Left ventricle myocardium superior (tissue), 1 donor: Measurements from ENCODE around the gene ZNF521. TPM values are rescaled to one million over a fixed set of nuclear protein-coding genes. Genes with fewer than 3 reads are reported as not detected.

ENCODE experiments used
- ATAC-seq: fragments of 200-7000 bp; cut with Tn5 transposase; one replicate; pipeline ENCODE4 v1.9.1; 2020; ENCODE audit warnings: mild to moderate bottlenecking, moderate library complexity
- DNase-seq: peaks from one replicate; pipeline ENCODE4 v3.0.0-alpha.2; 2020
- intact Hi-C: fragments of 100-400 bp; cut with micrococcal nuclease; formaldehyde crosslinking; loops from one replicate; pipeline ENCODE4 v1.11.0; 2022
- total RNA-seq: library from RNA; stranded (reverse); fragmentation: NEBNext Ultra II Directional; extraction: Animal tissue kit (Norgen Biotek cat#: 25700); gene quantifications from one replicate; pipeline ENCODE4 v1.2.1, GENCODE V29; 2021
- donor health status: DM: no; HTN: yes; CAD: no; lungs with severe emphysema.

The ZNF521 gene
- total RNA-seq, 1 donor from 2014 or later: 28.8 TPM

- ATAC-seq (peak; percentile 53), DNase-seq (no peak)
- intact Hi-C loops: loop anchor here (5.0 to 10.0 kb wide), 2 partner anchors 47 to 115 kb away; partner anchors contain the start of gene ZNF521
Observed at GRCh38 chr18:25237571-25238267, 114.2 kb downstream of the ZNF521 start.

GRCh38 chr18:25236736-25237135 is 115.2 kb downstream of the ZNF521 start:
- intact Hi-C loops: loop anchor here (5.0 to 10.0 kb wide), 2 partner anchors 48 to 116 kb away; partner anchors contain the start of gene ZNF521
- ATAC-seq (no peak), DNase-seq (no peak)

- intact Hi-C loops: loop anchor here (5.0 to 10.0 kb wide), 2 partner anchors 49 to 117 kb away; partner anchors contain the start of gene ZNF521
- no peak for ATAC-seq
- DNase-seq: no peak
Observed at GRCh38 chr18:25235401-25236042, 116.4 kb downstream of the ZNF521 start.

GRCh38 chr18:25234740-25235345 is 117.1 kb downstream of the ZNF521 start:
- DNase-seq (no peak), ATAC-seq (no peak)
- intact Hi-C loops: loop anchor here (5.0 to 10.0 kb wide), 2 partner anchors 50 to 117 kb away; partner anchors contain the start of gene ZNF521

- ATAC-seq (no peak), DNase-seq (no peak)
- intact Hi-C loops: loop anchor here (10.0 kb wide), 1 partner anchor 51 kb away; no protein-coding TSS in a partner anchor
Observed at GRCh38 chr18:25234322-25234639, 117.7 kb downstream of the ZNF521 start.

- no peak for DNase-seq
- ATAC-seq: peak; percentile 34
- intact Hi-C loops: loop anchor here (10.0 kb wide), 1 partner anchor 51 kb away; no protein-coding TSS in a partner anchor
Observed at GRCh38 chr18:25233528-25234321, 118.2 kb downstream of the ZNF521 start.

GRCh38 chr18:25231327-25231691 is 120.7 kb downstream of the ZNF521 start:
- ATAC-seq: no peak
- intact Hi-C loops: loop anchor here (10.0 kb wide), 1 partner anchor 53 kb away; no protein-coding TSS in a partner anchor
- peak; percentile 31 for DNase-seq

- ATAC-seq (peak; percentile 88), DNase-seq (peak; percentile 73)
Observed at GRCh38 chr18:25230658-25231326, 121.2 kb downstream of the ZNF521 start.

GRCh38 chr18:25229920-25230319 is 122.0 kb downstream of the ZNF521 start:
- ATAC-seq (peak; percentile 30), DNase-seq (no peak)
- intact Hi-C loops: loop anchor here (10.0 kb wide), 1 partner anchor 55 kb away; no protein-coding TSS in a partner anchor

More at GRCh38 chr18:25230658-25231326, 121.2 kb downstream of the ZNF521 start:
- intact Hi-C loops: loop anchor here (10.0 kb wide), 1 partner anchor 54 kb away; no protein-coding TSS in a partner anchor

- no peak for DNase-seq
- no peak for ATAC-seq
- intact Hi-C loops: no loop called here
Observed at GRCh38 chr18:25229081-25229480, 122.9 kb downstream of the ZNF521 start.

- ATAC-seq (no peak), DNase-seq (no peak)
- intact Hi-C loops: no loop called here
Observed at GRCh38 chr18:25228410-25228809, 123.6 kb downstream of the ZNF521 start.

GRCh38 chr18:25225151-25225550 is 126.8 kb downstream of the ZNF521 start:
- intact Hi-C loops: no loop called here
- ATAC-seq (no peak), DNase-seq (no peak)

- DNase-seq: peak; percentile 33
- peak; percentile 89 for ATAC-seq
- intact Hi-C loops: no loop called here
Observed at GRCh38 chr18:25223899-25224886, 127.8 kb downstream of the ZNF521 start.

GRCh38 chr18:25223211-25223610 is 128.8 kb downstream of the ZNF521 start:
- intact Hi-C loops: no loop called here
- no peak for DNase-seq
- no peak for ATAC-seq

GRCh38 chr18:25222648-25223047 is 129.3 kb downstream of the ZNF521 start:
- no peak for DNase-seq
- intact Hi-C loops: no loop called here
- no peak for ATAC-seq

- peak; percentile 86 for ATAC-seq
- intact Hi-C loops: no loop called here
- DNase-seq: no peak
Observed at GRCh38 chr18:25210622-25211021, 141.3 kb downstream of the ZNF521 start.

- no peak for ATAC-seq
- intact Hi-C loops: no loop called here
Observed at GRCh38 chr18:25192065-25192464, 159.9 kb downstream of the ZNF521 start.

More at GRCh38 chr18:25192065-25192464, 159.9 kb downstream of the ZNF521 start:
- no peak for DNase-seq
